Brain microvascular endothelial cell (primary cell): ENCODE results near the gene LAPTM5.

Experiments
- DNase-seq: peaks from one replicate; pipeline ENCODE4 v3.0.0-alpha.2; 2020
- H3K27ac ChIP-seq: fragments of 250-450 bp; sonication (Bioruptor Pico); 2 replicates; pipeline ENCODE4 v1.5.1; 2020; ENCODE audit warnings: mild to moderate bottlenecking, moderate library complexity
- H3K27me3 ChIP-seq: fragments of 250-450 bp; sonication (Bioruptor Pico); replicated peaks from 2 replicates; pipeline ENCODE4 v1.5.1; 2020; ENCODE audit warnings: mild to moderate bottlenecking
- H3K36me3 ChIP-seq: fragments of 250-450 bp; sonication (Bioruptor Pico); replicated peaks from 2 replicates; pipeline ENCODE4 v1.5.1; 2020; ENCODE audit warnings: mild to moderate bottlenecking
- H3K4me3 ChIP-seq: 2 replicates; pipeline ENCODE4 v1.5.1; 2011; ENCODE audit warnings: low read depth, mild to moderate bottlenecking, control low read depth, low read length, moderate library complexity
- CTCF ChIP-seq: IDR thresholded peaks from 2 replicates; pipeline ENCODE4 v1.5.1; 2011; ENCODE audit warnings: low read depth, mild to moderate bottlenecking, moderate library complexity, low read length, control low read depth, inconsistent platforms; ENCODE audit errors: missing control alignments
- in situ Hi-C: cut with HindIII; loops from 2 replicates; pipeline ENCODE4 v1.10.0; 2017; ENCODE audit warnings: low sequenced_read_pairs, low pct_ligation_motif_present

Gene LAPTM5

GRCh38 chr1:30732277-30732996, 25.1 kb downstream of the LAPTM5 start:
- TF ChIP-seq CTCF = no peak
- no peaks in the 10 kb centered on the region for H3K36me3 ChIP-seq
- in situ Hi-C loops = no loop called here
- H3K27me3 ChIP-seq = no peaks in the 10 kb centered on the region
- H3K27ac ChIP-seq = no peak overlapping the region
- H3K4me3 ChIP-seq = no peak overlapping the region
- DNase-seq = no peak

GRCh38 chr1:30731806-30732276, 25.7 kb downstream of the LAPTM5 start:
- no peak for TF ChIP-seq CTCF
- H3K4me3 ChIP-seq = no peak overlapping the region
- in situ Hi-C loops = no loop called here
- H3K27me3 ChIP-seq = no peaks in the 10 kb centered on the region
- no peak for DNase-seq
- H3K27ac ChIP-seq = no peak overlapping the region
- H3K36me3 ChIP-seq = no peaks in the 10 kb centered on the region

GRCh38 chr1:30731109-30731805, 26.3 kb downstream of the LAPTM5 start:
- Histone ChIP-seq H3K4me3 (no peak overlapping the region), H3K27ac (no peak overlapping the region), H3K27me3 (no peaks in the 10 kb centered on the region), H3K36me3 (no peaks in the 10 kb centered on the region)
- DNase-seq = no peak
- in situ Hi-C loops = no loop called here
- TF ChIP-seq CTCF = no peak

GRCh38 chr1:30730346-30731108, 27.0 kb downstream of the LAPTM5 start:
- Histone ChIP-seq H3K4me3 (no peak overlapping the region), H3K27me3 (no peaks in the 10 kb centered on the region), H3K27ac (no peak overlapping the region), H3K36me3 (no peaks in the 10 kb centered on the region)
- TF ChIP-seq CTCF = no peak
- in situ Hi-C loops = no loop called here
- no peak for DNase-seq

GRCh38 chr1:30729901-30730300, 27.7 kb downstream of the LAPTM5 start:
- H3K4me3 ChIP-seq = no peak overlapping the region
- in situ Hi-C loops = no loop called here
- no peak overlapping the region for H3K27ac ChIP-seq
- no peaks in the 10 kb centered on the region for H3K27me3 ChIP-seq
- H3K36me3 ChIP-seq = no peaks in the 10 kb centered on the region
- no peak for DNase-seq
- TF ChIP-seq CTCF = no peak
